T-helper 1 cell treated with Interleukin-12 subunit alpha and Interleukin-12 subunit beta and Interleukin-4 antibody, amounts not matched to agents 30 ng/mL and 1 ng/mL, for 36 hours (primary cell): ENCODE data around the gene SLC7A6OS. TPM values are rescaled to one million over a fixed set of nuclear protein-coding genes. Genes with fewer than 3 reads are reported as not detected.

Experiments
- intact Hi-C: fragments of 100-400 bp; cut with micrococcal nuclease; formaldehyde crosslinking; loops from one replicate; pipeline ENCODE4 v1.15.1; 2024
- total RNA-seq: library from RNA; stranded (reverse); gene quantifications from 2 replicates; pipeline ENCODE4 v1.2.3, GENCODE V29; 2022

The SLC7A6OS gene
- total RNA-seq, 1 donor from 2014 or later, result 31.1 TPM

DNA sequence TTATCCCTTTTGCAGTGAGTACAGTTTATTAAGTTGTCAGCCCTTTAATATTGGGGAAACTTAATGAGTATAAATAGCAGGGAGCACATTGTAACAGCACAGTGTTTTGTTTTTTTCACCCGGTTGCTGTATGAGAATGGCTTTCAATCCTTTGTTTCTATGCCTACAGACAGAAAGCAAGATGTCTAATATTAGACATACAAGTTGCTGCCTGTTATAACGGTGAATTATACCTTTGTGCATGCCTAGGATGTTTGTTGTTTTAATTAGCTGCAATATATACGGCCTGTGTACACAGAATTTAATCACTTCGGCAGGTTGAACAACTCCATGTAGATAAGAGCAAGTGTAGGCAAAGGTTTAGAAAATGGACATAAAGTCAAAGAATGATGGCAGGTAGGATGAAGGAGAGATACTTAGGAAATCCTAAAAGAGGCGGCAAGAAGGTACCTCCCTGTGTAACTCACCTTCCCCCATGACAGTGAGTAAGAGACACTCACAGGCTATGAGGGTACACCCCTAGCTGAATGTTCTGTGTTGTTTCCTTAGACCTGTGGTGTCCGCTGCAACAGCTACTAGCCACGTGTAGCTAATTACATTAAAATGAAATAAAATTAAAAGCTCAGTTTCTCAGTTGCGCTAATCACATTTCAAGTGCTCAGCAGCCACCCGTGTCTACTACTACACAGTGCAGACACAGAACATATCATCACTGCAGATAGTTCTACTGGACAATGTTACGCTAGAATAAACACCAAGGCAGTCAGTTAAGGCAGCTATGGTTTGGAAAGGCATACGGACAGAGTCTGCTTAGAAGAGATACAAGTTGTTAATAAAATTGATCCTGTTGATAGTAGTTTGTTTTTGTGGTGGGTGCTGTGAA, 10.9 kb downstream of the SLC7A6OS start:
- intact Hi-C loops, result no loop called here

DNA sequence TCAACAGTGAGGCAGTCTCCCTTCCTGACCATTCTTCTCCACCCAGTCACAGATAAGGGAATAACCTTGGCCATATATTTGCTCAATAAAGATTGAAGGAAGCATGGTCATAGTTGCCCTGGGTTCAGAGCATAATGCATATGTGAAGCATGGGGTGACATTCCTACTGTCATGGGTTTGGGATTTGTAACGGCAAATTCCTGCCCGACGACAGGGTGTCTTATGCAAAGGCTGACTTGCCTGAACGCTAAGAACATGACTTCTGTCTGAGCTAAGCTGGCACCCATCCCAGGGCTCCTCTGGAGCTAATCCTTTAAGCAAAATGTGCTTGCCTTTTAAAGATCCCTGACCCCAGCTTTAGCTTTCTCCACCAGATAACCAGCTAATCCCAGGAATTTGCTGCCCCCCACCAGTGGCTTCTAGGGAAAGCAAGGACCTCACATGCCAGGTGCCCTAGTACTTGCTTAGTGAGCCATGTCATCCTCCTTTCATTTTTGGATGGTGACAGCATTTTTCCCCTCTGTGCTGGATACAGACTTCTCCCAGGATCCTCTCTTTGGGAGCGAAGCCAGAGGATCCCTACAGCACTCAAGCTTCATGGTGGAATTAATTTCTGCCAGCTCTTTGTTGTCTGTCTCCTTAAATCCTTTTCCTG, 11.7 kb downstream of the SLC7A6OS start:
- intact Hi-C loops, result no loop called here

DNA sequence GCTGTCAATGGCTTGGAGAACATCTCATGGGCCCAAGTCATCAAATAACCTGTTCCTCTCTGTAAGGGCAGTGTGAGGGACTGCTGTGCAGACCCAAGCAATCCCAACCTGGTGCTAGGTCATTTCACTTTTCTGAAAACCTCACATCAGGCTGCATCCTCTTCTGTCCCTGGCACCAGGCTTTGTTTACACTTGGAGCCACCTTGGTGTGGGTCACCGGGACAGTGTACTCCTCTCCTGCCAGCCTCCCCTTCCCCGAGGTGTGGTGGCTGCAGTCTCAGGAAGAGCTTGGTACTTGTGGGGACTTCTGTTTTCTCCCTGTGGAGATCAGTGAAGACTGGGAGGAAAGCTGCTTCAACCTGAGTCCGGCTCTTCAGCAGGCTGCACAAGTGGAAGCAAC, 12.4 kb downstream of the SLC7A6OS start:
- intact Hi-C loops, result no loop called here

DNA sequence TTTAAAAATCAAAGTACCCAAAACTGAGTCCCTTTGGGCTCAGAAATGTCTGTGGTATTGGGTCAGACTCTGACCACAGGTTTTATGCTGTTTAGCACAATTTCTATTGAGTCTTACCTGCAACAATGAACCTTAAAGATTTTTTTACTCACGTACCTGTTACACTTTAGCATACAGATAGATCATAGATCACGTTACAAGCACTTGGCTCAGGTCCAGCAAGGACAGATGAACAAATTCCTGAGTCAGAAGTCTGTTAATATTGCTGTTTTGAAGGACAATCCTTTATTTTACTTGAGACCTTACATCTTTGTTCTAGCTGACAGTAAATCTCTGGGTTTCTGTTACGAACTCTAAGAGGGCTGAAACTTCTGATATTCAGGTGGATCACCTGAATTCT, 12.8 kb downstream of the SLC7A6OS start:
- intact Hi-C loops, result no loop called here

DNA sequence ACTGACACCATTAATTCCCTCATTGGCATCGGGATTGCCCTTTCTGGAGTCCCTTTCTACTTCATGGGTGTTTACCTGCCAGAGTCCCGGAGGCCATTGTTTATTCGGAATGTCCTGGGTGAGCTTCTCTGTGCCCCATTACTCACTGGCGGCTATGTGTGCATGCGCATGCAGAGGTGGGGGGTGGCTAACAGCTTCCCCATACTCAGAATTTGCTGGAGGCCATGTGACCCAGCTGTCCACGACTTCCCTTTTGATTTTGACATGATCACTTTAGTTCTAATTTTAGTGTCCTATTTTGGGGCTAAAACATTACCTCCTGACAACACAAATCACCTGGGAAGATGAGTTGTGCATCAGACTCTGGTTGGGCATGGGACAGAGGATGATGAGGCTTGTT, 14.1 kb downstream of the SLC7A6OS start:
- intact Hi-C loops, result no loop called here

DNA sequence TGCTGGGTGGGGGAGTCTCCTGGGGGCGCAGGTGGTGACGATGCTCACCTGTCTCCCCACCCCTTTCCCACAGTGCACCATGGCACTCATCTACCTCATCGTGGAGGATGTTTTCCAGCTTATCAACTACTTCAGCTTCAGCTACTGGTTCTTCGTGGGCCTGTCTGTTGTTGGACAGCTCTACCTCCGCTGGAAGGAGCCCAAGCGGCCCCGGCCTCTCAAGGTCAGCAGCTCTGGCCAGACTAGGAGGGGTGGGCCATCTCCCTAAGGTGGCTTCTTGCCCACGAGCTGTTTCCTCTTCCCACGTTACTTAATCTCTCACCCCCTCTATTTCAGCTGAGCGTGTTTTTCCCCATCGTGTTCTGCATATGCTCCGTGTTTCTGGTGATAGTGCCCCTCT, 14.5 kb downstream of the SLC7A6OS start:
- intact Hi-C loops, result no loop called here

DNA sequence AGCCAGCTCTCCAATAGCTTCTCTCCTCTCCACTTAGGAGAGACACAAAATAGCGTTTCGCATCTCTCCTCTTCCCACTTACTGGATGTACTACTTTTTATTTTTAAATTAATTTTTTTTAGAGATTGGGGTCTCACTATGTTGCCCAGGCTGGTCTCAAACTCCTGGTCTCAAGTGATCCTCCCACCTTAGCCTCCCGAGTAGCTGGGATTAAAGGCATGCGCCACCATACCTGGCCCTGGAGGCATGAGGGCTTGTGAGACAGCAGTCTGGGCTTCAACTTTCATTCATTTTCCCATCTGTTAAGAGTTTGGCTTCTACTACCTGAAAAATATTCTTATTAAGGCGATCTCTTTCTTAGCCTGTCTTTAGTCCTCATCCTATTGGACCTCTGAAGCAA, 18.3 kb downstream of the SLC7A6OS start:
- intact Hi-C loops, result no loop called here

DNA sequence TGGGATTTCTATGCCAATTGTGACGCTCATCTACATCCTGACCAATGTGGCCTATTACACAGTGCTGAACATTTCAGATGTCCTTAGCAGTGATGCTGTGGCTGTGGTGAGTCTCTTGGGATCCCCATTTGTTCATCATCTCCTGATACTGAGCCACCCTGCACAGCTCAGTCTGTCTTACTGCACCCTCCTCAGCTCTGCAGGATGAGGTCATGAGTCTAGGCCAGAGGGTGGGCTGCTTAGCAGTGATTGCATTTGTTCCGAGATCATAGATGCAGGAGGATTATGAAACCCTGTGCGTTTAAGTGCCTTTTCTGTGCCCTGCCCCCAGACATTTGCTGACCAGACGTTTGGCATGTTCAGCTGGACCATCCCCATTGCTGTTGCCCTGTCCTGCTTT, 19.5 kb downstream of the SLC7A6OS start:
- intact Hi-C loops, result no loop called here

DNA sequence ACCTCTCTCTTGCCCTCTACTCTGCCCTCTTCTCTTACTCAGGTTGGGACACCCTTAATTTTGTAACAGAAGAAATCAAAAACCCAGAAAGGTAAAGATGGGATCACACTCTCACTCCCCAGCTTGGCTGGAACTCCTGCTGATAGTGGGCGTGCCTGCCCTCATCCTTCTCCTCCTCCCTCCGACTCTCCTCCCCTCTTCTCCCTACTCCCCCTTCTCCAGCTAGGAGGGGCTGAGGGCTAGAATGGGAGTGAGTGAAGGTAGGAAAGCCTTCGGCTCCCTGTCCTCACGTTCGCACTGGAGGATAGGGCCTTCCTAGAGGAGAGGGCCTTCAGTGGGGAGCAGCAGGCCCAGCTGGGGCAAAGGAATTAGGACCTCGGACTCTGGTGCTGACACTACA, 20.3 kb downstream of the SLC7A6OS start:
- intact Hi-C loops, result no loop called here

DNA sequence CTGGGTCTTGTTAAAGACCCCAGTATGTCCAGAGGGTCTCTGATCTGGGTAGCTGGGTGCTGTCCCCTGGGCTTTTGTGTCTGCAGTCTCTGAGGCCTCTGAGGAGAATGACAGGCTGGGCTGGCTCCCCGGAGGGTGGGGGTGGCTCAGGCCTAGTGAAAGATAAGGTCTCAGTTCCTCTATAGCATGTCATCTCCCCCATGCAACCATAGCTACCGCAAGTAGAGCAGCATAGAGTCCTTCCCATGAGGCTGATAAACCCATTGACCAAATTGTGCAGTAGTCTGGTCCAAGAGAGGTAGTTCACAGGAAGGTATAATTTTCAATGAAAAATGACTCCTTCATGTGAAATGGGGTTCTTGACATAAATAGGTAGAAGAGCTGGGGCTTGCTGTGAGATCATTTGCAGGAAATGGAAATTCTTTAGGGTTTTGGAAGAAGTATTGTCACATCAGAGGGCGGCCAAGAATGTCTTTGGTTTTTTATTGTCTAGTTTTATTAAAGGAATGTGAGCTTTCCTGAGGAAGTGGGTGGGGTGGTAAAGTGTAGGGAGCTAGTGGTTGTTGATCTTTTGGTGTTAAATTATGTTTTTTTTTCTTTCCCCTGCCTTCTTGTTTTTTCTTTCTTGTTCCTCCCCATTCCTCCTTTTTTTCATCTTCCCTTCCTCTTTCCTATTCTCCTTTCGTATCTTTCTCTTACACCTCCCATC, 21.0 kb downstream of the SLC7A6OS start:
- intact Hi-C loops, result loop anchor here (1.0 kb wide), 3 partner anchors 13 to 24 kb away; partner anchors contain the start of gene SLC7A6OS

DNA sequence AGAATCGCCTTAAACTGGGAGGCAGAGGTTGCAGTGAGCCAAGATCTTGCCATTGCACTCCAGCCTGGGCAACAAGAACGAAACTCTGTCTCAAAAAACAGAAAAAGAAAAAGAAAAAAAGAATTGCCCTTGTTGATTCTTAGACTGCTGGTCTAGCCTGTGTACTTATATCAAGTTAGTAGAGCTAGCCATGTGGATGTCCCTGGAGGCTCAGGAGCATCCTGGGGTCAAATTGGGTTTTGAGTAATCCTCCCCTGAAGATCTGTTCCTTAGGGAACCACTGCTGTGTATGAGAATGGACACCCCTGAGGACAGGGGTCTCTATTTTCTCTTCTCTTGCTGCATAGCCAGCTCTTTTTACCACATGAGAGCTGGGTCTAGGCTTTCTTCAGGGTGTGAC, 21.5 kb downstream of the SLC7A6OS start:
- intact Hi-C loops, result loop anchor here (1.0 kb wide), 3 partner anchors 13 to 24 kb away; partner anchors contain the start of gene SLC7A6OS

DNA sequence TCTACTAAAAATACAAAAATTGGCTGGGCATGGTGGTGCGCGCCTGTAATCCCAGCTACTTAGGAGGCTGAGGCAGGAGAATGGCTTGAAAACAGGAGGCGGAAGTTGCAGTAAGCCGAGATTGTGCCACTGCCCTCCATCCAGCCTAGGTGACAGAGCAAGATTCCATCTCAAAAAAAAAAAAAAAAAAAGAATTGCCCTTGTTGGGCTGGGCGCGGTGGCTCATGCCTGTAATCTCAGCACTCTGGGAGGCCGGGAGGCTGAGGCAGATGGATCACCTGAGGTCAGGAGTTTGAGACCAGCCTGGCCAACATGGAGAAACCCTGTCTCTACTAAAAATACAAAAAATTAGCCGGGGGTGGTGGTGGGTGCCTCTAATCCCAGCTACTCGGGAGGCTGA, 21.9 kb downstream of the SLC7A6OS start:
- intact Hi-C loops, result loop anchor here (1.0 kb wide), 3 partner anchors 12 to 23 kb away; partner anchors contain the start of gene SLC7A6OS

DNA sequence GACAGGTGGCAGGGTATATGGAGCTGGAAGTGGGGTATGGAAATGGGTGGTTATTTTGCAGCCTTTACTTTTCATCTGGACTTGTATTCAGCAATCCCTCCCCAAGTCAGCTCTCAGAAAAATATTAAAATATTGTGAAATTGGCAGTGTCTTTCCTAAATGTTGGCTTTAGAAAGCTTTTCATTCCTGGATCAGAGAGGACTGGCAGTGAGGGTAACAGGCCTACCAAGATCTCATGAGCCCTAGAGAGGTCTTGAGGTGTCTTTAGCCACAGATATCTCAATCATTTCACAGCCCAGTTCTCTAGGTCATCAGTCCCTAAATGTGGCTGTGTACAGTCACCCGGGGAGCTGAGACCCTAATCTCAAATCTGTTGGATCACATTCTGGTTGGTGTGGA, 22.5 kb downstream of the SLC7A6OS start:
- intact Hi-C loops, result no loop called here

DNA sequence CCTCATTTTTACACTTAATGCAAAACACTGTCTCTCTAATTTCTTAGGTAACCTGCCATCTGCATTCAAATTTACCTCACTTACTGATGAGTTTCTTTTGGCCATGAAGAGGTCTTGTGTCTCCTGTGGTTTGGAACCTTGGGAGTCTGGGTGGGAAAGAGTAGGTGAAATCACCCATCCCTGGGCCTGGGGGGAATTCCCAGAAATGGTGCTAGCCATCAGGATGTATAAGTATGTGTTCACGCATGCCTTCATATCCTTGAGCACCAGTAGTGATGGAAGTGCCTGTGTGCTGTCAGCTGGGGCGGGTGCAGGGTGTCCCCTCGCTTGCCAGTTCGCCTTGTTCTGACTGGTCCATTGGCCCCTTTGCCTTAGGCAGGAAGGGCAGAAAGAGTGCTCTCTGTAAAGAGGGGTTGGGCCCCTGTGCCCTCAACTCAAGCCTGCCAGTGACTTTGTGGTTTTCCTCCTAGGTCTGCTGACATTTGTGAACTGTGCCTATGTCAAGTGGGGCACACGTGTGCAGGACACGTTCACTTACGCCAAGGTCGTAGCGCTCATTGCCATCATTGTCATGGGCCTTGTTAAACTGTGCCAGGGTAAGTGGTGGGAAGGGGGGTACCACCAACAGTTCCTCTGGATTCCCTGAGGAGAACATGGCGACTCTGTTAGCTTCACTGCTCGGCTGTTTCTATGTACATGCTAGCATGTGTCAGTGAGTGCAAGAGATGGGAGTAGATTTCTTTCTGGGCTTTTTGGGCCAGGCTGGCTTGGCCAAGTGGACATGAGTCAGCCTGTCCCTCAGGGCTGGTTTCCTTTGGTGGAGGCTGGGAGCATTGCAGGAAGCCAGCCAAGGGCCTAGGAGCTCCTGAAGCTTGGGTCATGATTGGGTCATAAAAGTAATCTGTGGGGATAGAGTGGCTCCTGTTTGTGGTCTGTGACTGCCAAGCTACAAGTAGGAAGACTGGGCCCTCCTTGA, 23.2 kb downstream of the SLC7A6OS start:
- intact Hi-C loops, result no loop called here

DNA sequence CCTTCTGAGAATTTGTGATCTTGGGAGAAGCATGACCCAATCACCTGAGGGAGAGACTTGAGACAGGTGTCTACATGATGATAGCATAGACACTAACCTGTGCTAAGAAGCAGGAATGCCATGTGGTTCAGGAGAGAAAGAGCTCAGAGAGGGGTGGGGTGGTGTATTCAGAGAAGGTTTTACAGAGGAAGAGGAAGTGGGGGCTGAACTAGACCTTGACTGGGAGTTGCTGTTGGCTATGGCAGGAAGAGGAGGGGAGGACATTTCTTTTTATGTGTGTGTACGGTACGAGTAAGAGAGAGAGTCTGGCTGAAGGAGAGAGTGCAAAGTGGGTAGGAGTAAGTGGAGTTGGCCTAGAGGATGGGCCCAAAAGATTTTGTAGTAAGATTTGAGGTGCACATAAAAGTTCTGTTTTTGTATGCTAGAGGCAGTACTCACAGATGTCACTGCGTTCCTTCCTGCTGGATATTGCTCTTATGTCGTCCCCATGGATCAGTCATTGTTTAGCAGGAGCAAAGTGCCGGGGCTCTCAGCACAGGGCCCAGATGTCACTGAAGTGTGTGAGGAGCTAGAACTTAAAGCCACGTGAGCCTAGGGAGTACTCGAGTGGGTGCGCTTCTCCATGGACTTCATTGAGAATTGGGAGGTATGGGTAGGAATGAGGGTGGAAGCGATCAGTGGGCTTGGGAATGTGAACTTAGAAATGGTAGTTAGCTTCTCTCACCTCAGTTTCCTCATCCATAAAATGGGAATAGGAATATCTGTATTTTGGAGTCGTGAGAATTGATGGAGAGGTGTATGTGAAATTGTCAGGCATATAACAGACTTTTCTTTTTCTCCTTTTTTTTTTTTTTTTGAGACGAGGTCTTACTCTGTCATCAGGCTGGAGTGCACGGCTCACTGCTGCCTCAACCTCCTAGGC, 24.3 kb downstream of the SLC7A6OS start:
- intact Hi-C loops, result no loop called here

DNA sequence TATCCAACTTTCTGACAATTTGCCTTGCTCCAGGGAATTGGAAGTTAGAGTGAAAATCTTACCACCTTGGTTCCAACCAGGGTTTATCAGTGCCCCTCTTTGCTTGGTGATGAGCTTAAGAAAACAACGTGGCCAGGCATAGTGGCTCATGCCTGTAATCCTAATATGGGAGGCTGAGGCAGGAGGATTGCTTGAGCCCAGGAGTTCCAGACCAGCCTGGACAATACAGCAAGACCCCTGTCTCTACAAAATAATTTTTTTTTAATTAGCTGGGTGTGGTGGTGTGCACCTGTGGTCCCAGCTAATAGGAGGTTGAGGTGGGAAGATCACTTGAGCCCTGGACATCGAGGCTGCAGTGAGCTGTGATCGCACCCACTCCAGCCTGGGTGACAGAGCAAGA, 25.1 kb downstream of the SLC7A6OS start:
- intact Hi-C loops, result loop anchor here (1.0 to 2.0 kb wide), 2 partner anchors 21 to 25 kb away; partner anchors contain the start of genes SLC7A6 and SLC7A6OS

DNA sequence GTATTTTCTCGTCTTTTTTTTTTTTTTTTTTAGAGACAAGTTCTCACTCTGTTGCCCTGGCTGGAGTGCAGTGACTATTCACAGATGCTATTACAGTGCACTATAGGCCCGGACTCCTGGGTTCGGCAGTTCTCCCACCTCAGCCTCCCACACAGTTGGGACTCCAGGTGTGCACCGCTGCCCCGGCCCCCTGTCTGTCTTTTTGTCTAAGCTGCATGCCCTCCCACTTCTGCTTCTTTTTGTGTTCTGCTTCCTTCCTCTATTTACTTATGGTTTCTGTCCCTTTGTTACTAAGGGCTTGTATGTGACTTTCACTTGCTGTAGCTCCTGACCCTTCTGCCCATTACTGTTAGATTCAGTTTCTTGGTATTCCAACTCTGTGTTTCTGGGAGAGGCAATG, 25.9 kb downstream of the SLC7A6OS start:
- intact Hi-C loops, result loop anchor here (1.0 to 2.0 kb wide), 3 partner anchors 9 to 25 kb away; partner anchors contain the start of genes SLC7A6 and SLC7A6OS

DNA sequence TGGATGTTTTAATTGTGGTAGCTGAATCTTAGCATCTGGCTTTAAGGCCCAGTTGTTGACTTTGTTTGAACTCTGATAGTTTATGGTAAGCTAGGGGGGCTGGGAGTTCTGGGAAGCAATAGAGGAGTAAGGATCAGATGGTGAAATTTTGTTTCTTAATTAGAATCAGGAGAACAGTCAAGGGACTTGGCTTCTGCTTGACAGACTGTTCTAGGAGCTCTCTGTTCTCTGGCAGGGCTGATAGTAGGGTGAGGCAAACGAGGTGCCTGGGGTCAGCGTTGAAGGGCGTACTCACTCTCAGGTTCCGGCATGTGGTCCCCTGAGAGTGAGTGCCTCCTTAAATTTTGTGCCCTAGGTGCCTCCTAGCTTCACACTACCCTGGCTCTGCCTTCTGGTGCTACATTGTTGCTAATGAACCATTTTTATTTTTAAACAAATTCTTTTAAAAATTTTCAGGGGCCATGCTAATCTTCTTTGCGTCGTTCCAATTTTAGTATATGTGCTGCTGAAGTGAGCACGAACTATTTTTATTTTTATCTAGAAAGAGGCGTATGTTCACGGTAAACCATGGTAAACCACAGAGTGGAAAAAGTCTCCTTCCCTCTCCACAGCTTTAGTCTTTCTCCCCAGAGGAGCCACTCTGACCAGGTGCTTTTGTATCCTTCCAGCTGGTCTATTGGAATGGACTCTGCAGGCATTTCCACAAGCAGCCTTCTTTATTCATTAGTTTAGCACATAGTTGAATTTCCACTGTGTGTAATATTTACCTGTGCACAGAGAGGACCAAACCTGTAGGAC, 26.7 kb downstream of the SLC7A6OS start:
- intact Hi-C loops, result loop anchor here (1.0 to 2.0 kb wide), 2 partner anchors 8 to 19 kb away; partner anchors contain the start of gene SLC7A6

DNA sequence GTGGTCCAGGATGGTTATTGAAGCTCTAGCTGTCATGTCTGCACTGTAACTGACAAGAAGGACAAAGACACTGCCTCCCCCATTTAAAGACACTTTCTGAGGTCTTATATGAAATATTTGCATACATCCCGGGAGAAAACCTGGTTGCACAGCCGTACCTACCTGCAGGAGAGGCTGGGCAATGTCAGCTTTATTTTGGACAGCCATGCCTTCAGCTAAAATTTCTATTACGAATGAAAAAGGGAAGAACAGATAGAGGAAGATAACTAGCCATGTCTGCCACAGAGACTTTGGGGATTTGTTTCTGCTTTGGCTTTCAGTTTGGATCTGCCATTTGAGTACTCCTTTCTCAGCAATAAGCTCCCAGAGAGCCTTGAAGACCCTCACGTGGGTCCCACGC, 27.4 kb downstream of the SLC7A6OS start:
- intact Hi-C loops, result no loop called here
